Activated CD4-positive, alpha-beta T cell treated with anti-CD3 and anti-CD28 coated beads, Interleukin-2, amount 50 U/mL, for 1 hour (primary cell): ENCODE data around the gene MOGAT3.

Experiments
- DNase-seq: peaks from one replicate; pipeline ENCODE4 v3.0.0-alpha.2; 2020

The MOGAT3 gene

GRCh38 chr7:101170617-101171441 is 30.0 kb downstream of the MOGAT3 start:
- no peak for DNase-seq

GRCh38 chr7:101169838-101170551 is 30.8 kb downstream of the MOGAT3 start:
- DNase-seq, result peak; percentile 80

GRCh38 chr7:101169110-101169837 is 31.6 kb downstream of the MOGAT3 start:
- no peak for DNase-seq

GRCh38 chr7:101168412-101169049 is 32.3 kb downstream of the MOGAT3 start:
- DNase-seq, result no peak

- no peak for DNase-seq
These were observed 33.0 kb downstream of the MOGAT3 start for GRCh38 chr7:101167645-101168411.

GRCh38 chr7:101166909-101167644 is 33.8 kb downstream of the MOGAT3 start:
- no peak for DNase-seq

GRCh38 chr7:101166648-101166908 is 34.3 kb downstream of the MOGAT3 start:
- no peak for DNase-seq

GRCh38 chr7:101165958-101166647 is 34.7 kb downstream of the MOGAT3 start:
- DNase-seq, result no peak

- peak; percentile 92 for DNase-seq
These were observed 35.5 kb downstream of the MOGAT3 start, which contains the start of gene VGF for GRCh38 chr7:101165075-101165957. TSS of gene VGF (minus strand) at chr7:101165569. CDS start at chr7:101164843, 726 bp downstream.

GRCh38 chr7:101164071-101164840 is 36.6 kb downstream of the MOGAT3 start:
- no peak for DNase-seq

- DNase-seq, result no peak
These were observed 37.4 kb downstream of the MOGAT3 start for GRCh38 chr7:101163279-101164070.

- DNase-seq, result no peak
These were observed 38.1 kb downstream of the MOGAT3 start for GRCh38 chr7:101162551-101163278.

GRCh38 chr7:101161692-101162471 is 39.0 kb downstream of the MOGAT3 start:
- DNase-seq, result no peak

- DNase-seq, result no peak
These were observed 39.9 kb downstream of the MOGAT3 start for GRCh38 chr7:101160910-101161309.

- no peak for DNase-seq
These were observed 40.9 kb downstream of the MOGAT3 start for GRCh38 chr7:101159696-101160674.
